ENCODE results near the gene RET. TPM values are rescaled to one million over a fixed set of nuclear protein-coding genes. Genes with fewer than 3 reads are reported as not detected.

Gene RET
- total RNA-seq, 1 experiment from 2014 or later = 81.1 TPM

DNA sequence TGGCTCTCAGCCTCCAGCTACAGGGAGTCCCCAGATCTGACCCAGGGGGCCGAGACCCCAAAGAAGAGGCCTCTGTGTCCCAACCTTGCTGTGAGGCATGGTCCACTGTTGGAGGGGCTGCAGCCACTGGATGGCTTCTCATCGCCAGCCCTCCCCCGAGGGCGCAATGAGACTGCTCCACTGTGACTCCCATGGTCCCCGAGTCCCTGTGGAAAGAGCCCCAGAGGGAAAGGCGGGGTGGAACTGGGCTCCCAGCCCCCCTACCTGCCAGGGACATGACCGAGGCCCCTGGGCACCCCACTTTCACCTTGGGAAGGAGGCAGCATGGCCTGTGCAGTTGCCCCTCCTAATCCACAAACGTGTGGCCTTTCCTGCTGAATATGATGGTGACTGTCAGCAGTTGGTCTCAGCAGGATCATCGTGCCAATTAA is 33.5 kb upstream of the RET start:
- in situ Hi-C loops (cut with HindIII; ENCODE audit: low pct_unique_long_range_greater_than_20kb, low sequenced_read_pairs) = no loop called here
- POLR2A ChIA-PET = no interaction called here
- no TSS peak for BruUV-seq (replicated peaks)

DNA sequence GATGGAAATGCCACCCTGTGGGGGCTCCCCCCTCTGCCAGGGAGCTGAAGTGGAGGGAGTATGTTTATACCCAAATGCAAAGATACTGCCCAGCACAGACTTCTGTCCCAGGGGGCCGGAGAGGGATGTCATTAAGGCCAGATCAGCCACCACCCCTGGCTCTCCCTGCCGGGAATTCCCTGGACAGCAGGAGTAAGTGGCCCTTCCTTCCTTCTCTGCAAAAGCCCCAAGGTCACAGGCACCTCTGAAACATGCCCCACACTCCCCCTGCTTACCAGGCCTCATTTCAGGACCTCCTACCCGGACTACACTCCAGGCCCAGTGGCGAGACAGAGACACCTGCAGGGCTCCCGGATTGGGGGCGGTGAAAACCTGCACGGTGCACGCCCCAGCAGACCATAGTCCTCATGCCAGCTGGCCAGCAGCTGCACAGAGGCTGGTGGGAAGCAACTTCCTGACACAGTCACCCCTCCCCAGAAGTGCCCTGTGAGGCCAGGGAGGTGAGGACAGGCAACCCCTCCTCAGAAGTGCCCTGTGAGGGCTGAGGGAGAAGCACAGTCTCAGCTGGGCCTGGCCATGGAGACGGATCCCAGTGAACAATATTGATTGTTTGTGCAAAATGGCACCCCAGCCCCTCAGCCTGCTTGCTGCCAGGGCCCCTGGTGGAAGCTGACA is 33.0 kb upstream of the RET start:
- CTCF ChIA-PET = no interaction called here
- no peaks in the 10 kb centered on the region for H3K36me3 ChIP-seq (ENCODE audit: control insufficient read depth, insufficient read depth, low read length)
- intact Hi-C loops (cut with micrococcal nuclease; ENCODE audit: unreplicated experiment) (no loop called here), in situ Hi-C loops (cut with HindIII; ENCODE audit: low pct_unique_long_range_greater_than_20kb, low sequenced_read_pairs) (no loop called here)
- peaks cover 34% of the 10 kb centered on the region for H3K4me1 ChIP-seq (ENCODE audit: control insufficient read depth, insufficient read depth, low read length)
- TF ChIP-seq SIN3A (IDR thresholded peaks at IDR 0.05; ENCODE audit: borderline replicate concordance, insufficient read depth, low read depth, low read length) (no peak), TCF7L2 (IDR thresholded peaks at IDR 0.05; ENCODE audit: low read depth, low read length) (no peak), POLR2AphosphoS5 (IDR thresholded peaks at IDR 0.05; ENCODE audit: low read depth, low read length) (no peak)
- TF ChIP-seq, protein P1, sequence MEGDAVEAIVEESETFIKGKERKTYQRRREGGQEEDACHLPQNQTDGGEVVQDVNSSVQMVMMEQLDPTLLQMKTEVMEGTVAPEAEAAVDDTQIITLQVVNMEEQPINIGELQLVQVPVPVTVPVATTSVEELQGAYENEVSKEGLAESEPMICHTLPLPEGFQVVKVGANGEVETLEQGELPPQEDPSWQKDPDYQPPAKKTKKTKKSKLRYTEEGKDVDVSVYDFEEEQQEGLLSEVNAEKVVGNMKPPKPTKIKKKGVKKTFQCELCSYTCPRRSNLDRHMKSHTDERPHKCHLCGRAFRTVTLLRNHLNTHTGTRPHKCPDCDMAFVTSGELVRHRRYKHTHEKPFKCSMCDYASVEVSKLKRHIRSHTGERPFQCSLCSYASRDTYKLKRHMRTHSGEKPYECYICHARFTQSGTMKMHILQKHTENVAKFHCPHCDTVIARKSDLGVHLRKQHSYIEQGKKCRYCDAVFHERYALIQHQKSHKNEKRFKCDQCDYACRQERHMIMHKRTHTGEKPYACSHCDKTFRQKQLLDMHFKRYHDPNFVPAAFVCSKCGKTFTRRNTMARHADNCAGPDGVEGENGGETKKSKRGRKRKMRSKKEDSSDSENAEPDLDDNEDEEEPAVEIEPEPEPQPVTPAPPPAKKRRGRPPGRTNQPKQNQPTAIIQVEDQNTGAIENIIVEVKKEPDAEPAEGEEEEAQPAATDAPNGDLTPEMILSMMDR (IDR thresholded peaks at IDR 0.05) = no peak
- TF ChIP-seq, protein P2, sequence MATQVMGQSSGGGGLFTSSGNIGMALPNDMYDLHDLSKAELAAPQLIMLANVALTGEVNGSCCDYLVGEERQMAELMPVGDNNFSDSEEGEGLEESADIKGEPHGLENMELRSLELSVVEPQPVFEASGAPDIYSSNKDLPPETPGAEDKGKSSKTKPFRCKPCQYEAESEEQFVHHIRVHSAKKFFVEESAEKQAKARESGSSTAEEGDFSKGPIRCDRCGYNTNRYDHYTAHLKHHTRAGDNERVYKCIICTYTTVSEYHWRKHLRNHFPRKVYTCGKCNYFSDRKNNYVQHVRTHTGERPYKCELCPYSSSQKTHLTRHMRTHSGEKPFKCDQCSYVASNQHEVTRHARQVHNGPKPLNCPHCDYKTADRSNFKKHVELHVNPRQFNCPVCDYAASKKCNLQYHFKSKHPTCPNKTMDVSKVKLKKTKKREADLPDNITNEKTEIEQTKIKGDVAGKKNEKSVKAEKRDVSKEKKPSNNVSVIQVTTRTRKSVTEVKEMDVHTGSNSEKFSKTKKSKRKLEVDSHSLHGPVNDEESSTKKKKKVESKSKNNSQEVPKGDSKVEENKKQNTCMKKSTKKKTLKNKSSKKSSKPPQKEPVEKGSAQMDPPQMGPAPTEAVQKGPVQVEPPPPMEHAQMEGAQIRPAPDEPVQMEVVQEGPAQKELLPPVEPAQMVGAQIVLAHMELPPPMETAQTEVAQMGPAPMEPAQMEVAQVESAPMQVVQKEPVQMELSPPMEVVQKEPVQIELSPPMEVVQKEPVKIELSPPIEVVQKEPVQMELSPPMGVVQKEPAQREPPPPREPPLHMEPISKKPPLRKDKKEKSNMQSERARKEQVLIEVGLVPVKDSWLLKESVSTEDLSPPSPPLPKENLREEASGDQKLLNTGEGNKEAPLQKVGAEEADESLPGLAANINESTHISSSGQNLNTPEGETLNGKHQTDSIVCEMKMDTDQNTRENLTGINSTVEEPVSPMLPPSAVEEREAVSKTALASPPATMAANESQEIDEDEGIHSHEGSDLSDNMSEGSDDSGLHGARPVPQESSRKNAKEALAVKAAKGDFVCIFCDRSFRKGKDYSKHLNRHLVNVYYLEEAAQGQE (IDR thresholded peaks at IDR 0.05; ENCODE audit: insufficient read depth in 1 of 2, low read depth in 2 of 2, low read length in 1 of 2) = no peak
- POLR2A ChIA-PET = no interaction called here
- no peaks in the 10 kb centered on the region for H3K9me3 ChIP-seq (ENCODE audit: control insufficient read depth, insufficient read depth, low read depth, low read length)
- H3K27me3 ChIP-seq (ENCODE audit: control insufficient read depth, insufficient read depth, low read length) = no peaks in the 10 kb centered on the region
- DNase-seq (ENCODE audit: low read depth, low spot score) (no peak), ATAC-seq (peak; percentile 21)
- H3K4me3 ChIP-seq (ENCODE audit: low read depth in 2 of 2, low read length in 2 of 2) = no peak overlapping the region
- H3K27ac ChIP-seq (ENCODE audit: low read length) = peak overlapping the region; percentile 64
- BruUV-seq (replicated peaks) = no TSS peak

More for the DNA sequence above, 33.5 kb upstream of the RET start:
- CTCF ChIA-PET = no interaction called here
- H3K4me1 ChIP-seq (ENCODE audit: control insufficient read depth, insufficient read depth, low read length) = peaks cover 31% of the 10 kb centered on the region
- DNase-seq (ENCODE audit: low read depth, low spot score) (no peak), ATAC-seq (no peak)
- TF ChIP-seq, protein P1 (IDR thresholded peaks at IDR 0.05) = no peak
- no peak for TF ChIP-seq POLR2AphosphoS5 (IDR thresholded peaks at IDR 0.05; ENCODE audit: low read depth, low read length)
- no peak for TF ChIP-seq TCF7L2 (IDR thresholded peaks at IDR 0.05; ENCODE audit: low read depth, low read length)
- TF ChIP-seq, protein P2 (IDR thresholded peaks at IDR 0.05; ENCODE audit: insufficient read depth in 1 of 2, low read depth in 2 of 2, low read length in 1 of 2) = no peak
- no peak for TF ChIP-seq SIN3A (IDR thresholded peaks at IDR 0.05; ENCODE audit: borderline replicate concordance, insufficient read depth, low read depth, low read length)
- H3K9me3 ChIP-seq (ENCODE audit: control insufficient read depth, insufficient read depth, low read depth, low read length) = no peaks in the 10 kb centered on the region
- H3K36me3 ChIP-seq (ENCODE audit: control insufficient read depth, insufficient read depth, low read length) = no peaks in the 10 kb centered on the region
- H3K27ac ChIP-seq (ENCODE audit: low read length) = peak overlapping the region; percentile 49
- H3K4me3 ChIP-seq (ENCODE audit: low read depth in 2 of 2, low read length in 2 of 2) = no peak overlapping the region
- intact Hi-C loops (cut with micrococcal nuclease; ENCODE audit: unreplicated experiment) = no loop called here
- H3K27me3 ChIP-seq (ENCODE audit: control insufficient read depth, insufficient read depth, low read length) = no peaks in the 10 kb centered on the region

Measured in Panc1 (cell line).